Left lung (tissue), 10 donors: ENCODE results near the gene MPZL1. TPM values are rescaled to one million over a fixed set of nuclear protein-coding genes. Genes with fewer than 3 reads are reported as not detected.
A peak's percentile ranks its signal among the peaks of the same experiment; 100 is the strongest.

Experiments
- ATAC-seq: fragments of 200-7000 bp; cut with Tn5 transposase; one replicate; pipeline ENCODE4 v1.9.1; 2020; ENCODE audit warnings: moderate library complexity
- DNase-seq, 4 donors: peaks; one replicate each; pipeline ENCODE4 v3.0.0-alpha.2; 2013 to 2020
- H3K27ac ChIP-seq, 2 donors: fragments of 200-600 bp; sonication (generic) in 1 of 2; one replicate each; pipeline versions ENCODE4 v1.5.0 to v1.8.0; 2020 to 2021
- H3K27me3 ChIP-seq, 2 donors: fragments of 200-600 bp; sonication (generic) in 1 of 2; one replicate each; pipeline versions ENCODE4 v1.5.0 to v1.8.0; 2020 to 2021
- H3K36me3 ChIP-seq, 2 donors: fragments of 200-600 bp; sonication (generic) in 1 of 2; one replicate each; pipeline versions ENCODE4 v1.5.0 to v1.8.0; 2020 to 2021
- H3K4me1 ChIP-seq, 2 donors: fragments of 200-600 bp; one replicate each; pipeline ENCODE4 v1.8.0; 2021
- H3K4me3 ChIP-seq, 2 donors: fragments of 200-600 bp; sonication (generic) in 1 of 2; one replicate each; pipeline versions ENCODE4 v1.5.0 to v1.8.0; 2020 to 2021; ENCODE audit warnings: mild to moderate bottlenecking in 1 of 2
- H3K9me3 ChIP-seq, 2 donors: fragments of 200-600 bp; sonication (generic) in 1 of 2; one replicate each; pipeline versions ENCODE4 v1.5.0 to v1.8.0; 2020 to 2021
- CTCF ChIP-seq, 2 donors: fragments of 200-600 bp; sonication (generic) in 1 of 2; IDR thresholded peaks; one replicate each; pipeline versions ENCODE4 v1.5.0 to v1.8.0; 2021; ENCODE audit warnings: antibody characterized with exemption in 2 of 2
- intact Hi-C, 2 donors: fragments of 100-400 bp; cut with DNase I; formaldehyde crosslinking; loops; one replicate each; pipeline versions ENCODE4 v1.11.2 to v1.14.2; 2022
- polyA plus RNA-seq, 6 donors: library from polyadenylated mRNA; unstranded; fragments of 120-200 nt; gene quantifications; one replicate each; pipeline ENCODE4 v1.2.1, GENCODE V29; 2013; ENCODE audit not compliant: insufficient read length in 6 of 6
- total RNA-seq, 2 donors: library from RNA; stranded (reverse); fragmentation: NEBNext Ultra II Directional; extraction: Animal tissue kit (Norgen Biotek cat#: 25700); gene quantifications; one replicate each; pipeline ENCODE4 v1.2.1, GENCODE V29; 2021
- donor health status: DM: no; HTN: yes; CAD: no.
- donor health status: DM: no; HTN: no; CAD: no.

MPZL1 gene
- total and polyA plus RNA-seq, 8 donors, result 110 to 148 (median 122) TPM

- Histone ChIP-seq H3K9me3 (no peaks in the 10 kb centered on the region), H3K36me3 (no peaks in the 10 kb centered on the region), H3K27ac (peak overlapping the region; percentile 45 to 53), H3K4me3 (no peak overlapping the region), H3K4me1 (peaks cover 27 to 43% of the 10 kb centered on the region in 2 donors), H3K27me3 (no peaks in the 10 kb centered on the region)
- TF ChIP-seq CTCF (IDR thresholded peaks at IDR 0.05), result no peak
- DNase-seq, result no peak
- intact Hi-C loops, result no loop called here
- ATAC-seq, result peak; percentile 71
Measured at GRCh38 chr1:167752219-167752985, 30.6 kb downstream of the MPZL1 start.

DNA sequence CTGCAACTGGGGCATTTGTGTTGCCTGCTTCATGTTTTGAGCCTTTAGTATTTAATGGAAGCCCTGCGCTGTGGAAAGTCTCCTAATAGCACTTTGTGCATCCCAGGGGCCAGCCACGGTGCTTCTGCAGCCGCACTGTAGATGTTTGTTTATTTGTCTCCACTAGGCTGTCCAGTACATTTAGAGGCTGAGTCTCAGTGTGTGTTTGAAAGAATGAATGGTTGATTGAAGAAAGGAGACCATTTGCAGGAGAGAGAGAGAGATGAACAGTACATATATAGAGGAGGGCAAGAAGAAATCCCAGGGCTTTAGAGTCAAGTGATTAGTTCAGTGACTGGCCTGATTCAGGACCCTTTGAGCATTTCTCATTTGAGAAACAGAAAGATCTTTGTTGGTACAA is 33.9 kb downstream of the MPZL1 start:
- intact Hi-C loops, result no loop called here
- Histone ChIP-seq H3K4me3 (no peak overlapping the region), H3K4me1 (peaks cover 16 to 33% of the 10 kb centered on the region in 2 donors), H3K36me3 (no peaks in the 10 kb centered on the region), H3K27me3 (no peaks in the 10 kb centered on the region), H3K9me3 (no peaks in the 10 kb centered on the region), H3K27ac (no peak overlapping the region)
- TF ChIP-seq CTCF (IDR thresholded peaks at IDR 0.05), result no peak
- no peak for DNase-seq
- ATAC-seq, result no peak

DNA sequence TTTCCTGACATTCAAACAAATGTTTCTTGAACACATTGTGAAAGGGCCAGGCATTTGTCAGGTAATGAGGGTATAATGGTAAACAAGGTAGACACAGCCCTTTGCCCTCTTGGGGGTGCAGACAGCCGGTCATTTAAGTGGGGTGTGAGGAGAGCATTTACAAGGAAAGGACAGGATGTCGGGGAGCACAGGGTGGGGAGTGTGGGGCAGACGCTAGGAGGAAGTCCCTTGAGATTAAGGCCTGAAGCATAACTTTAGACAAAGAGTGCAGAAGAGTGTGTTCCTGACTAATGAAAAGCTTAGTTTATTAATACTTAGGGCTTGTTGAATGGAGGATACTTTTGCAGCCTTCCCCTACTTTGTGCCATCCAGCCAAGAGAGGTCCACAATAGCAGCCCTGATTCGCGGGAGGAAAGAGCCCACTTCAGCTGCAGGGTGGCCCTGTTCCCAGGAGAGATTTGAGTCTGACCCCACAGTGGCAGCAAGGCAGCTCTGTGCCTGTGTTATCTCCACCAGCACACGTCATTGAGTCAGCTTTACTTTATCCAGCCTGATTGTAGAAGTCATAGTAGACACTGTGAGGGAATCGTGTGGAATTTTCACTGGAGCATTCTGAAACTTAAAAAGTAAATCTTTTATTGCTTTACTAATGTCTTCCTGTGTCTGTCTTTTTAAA is 35.1 kb downstream of the MPZL1 start:
- intact Hi-C loops, result no loop called here
- peaks cover 16 to 31% of the 10 kb centered on the region in 2 donors for H3K4me1 ChIP-seq
- DNase-seq, result peak in 1 of 4 donors; percentile 8
- ATAC-seq, result peak; percentile 21
- H3K36me3 ChIP-seq, result no peaks in the 10 kb centered on the region
- H3K4me3 ChIP-seq, result no peak overlapping the region
- H3K27me3 ChIP-seq, result no peaks in the 10 kb centered on the region
- H3K27ac ChIP-seq, result no peak overlapping the region
- H3K9me3 ChIP-seq, result no peaks in the 10 kb centered on the region
- no peak for TF ChIP-seq CTCF (IDR thresholded peaks at IDR 0.05)

- Histone ChIP-seq H3K9me3 (no peaks in the 10 kb centered on the region), H3K27me3 (no peaks in the 10 kb centered on the region), H3K4me3 (no peak overlapping the region), H3K36me3 (no peaks in the 10 kb centered on the region), H3K4me1 (peaks cover 9 to 23% of the 10 kb centered on the region in 2 donors), H3K27ac (no peak overlapping the region)
- intact Hi-C loops, result no loop called here
- no peak for TF ChIP-seq CTCF (IDR thresholded peaks at IDR 0.05)
- no peak for DNase-seq
- no peak for ATAC-seq
Measured at GRCh38 chr1:167757433-167758309, 35.9 kb downstream of the MPZL1 start.
